ENCODE measurements around the gene CRACR2A.

Gene CRACR2A

GRCh38 chr12:3651585-3652424 lies 101.1 kb downstream of the CRACR2A start:
- DNase-seq (ENCODE audit: extremely low spot score), result no peak
- ChIA-PET POLR2A (no interaction called here), CTCF (no interaction called here)
- no peak for TF ChIP-seq CTBP1 (IDR thresholded peaks at IDR 0.05; ENCODE audit: borderline replicate concordance)
- no peak for TF ChIP-seq FOXM1 (IDR thresholded peaks at IDR 0.05; ENCODE audit: borderline replicate concordance)
- TF ChIP-seq PKNOX1 (IDR thresholded peaks at IDR 0.05), result no peak
- TF ChIP-seq FOXK2 (IDR thresholded peaks at IDR 0.05), result no peak
- no peak for TF ChIP-seq L3MBTL2 (conservative IDR thresholded peaks at IDR 0.05)
- TF ChIP-seq ZNF384 (IDR thresholded peaks at IDR 0.05), result no peak
- no peak for TF ChIP-seq FOXA1 (IDR thresholded peaks at IDR 0.05)
- no peak for TF ChIP-seq NFRKB (IDR thresholded peaks at IDR 0.05)
- no peak for TF ChIP-seq HDGF (IDR thresholded peaks at IDR 0.05; ENCODE audit: borderline replicate concordance)
- no peak for TF ChIP-seq TARDBP (IDR thresholded peaks at IDR 0.05)
- TF ChIP-seq SUZ12 (IDR thresholded peaks at IDR 0.05), result no peak
- TF ChIP-seq ELF4 (IDR thresholded peaks at IDR 0.05), result no peak
- TF ChIP-seq LEF1 (IDR thresholded peaks at IDR 0.05; ENCODE audit: borderline replicate concordance), result no peak
- no peak for TF ChIP-seq SP1 (IDR thresholded peaks at IDR 0.05)
- no peak for TF ChIP-seq ARNT (IDR thresholded peaks at IDR 0.05)
- no peak for TF ChIP-seq BHLHE40 (IDR thresholded peaks at IDR 0.05; ENCODE audit: borderline replicate concordance)

DNA sequence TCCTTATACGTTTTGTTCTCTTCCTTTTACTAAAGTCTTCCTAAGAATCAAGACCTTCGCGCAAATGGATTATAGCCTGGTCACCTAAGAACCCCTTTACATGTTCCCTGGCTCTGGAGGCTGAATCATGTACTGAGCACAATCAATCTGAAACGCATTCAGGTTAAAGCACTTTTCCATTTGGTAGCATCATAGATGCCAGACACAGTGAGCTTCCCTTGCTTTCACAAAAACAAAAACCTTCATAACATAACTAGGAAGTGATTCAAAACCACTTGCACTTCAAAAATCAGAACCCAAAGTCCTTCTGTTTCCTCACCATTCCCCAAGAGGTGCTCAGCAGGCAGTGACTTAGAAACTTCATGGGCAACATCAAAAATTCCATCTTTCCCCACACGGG lies 105.4 kb downstream of the CRACR2A start:
- TF ChIP-seq CTBP1 (IDR thresholded peaks at IDR 0.05; ENCODE audit: borderline replicate concordance) (no peak), NFRKB (IDR thresholded peaks at IDR 0.05) (no peak), ARNT (IDR thresholded peaks at IDR 0.05) (no peak), PKNOX1 (IDR thresholded peaks at IDR 0.05) (no peak), TARDBP (IDR thresholded peaks at IDR 0.05) (no peak), HDGF (IDR thresholded peaks at IDR 0.05; ENCODE audit: borderline replicate concordance) (no peak), SP1 (IDR thresholded peaks at IDR 0.05) (no peak), L3MBTL2 (conservative IDR thresholded peaks at IDR 0.05) (no peak), LEF1 (IDR thresholded peaks at IDR 0.05; ENCODE audit: borderline replicate concordance) (no peak)
- no peak for DNase-seq (ENCODE audit: extremely low spot score)
- ChIA-PET CTCF (interaction anchor here (0.5 to 0.7 kb wide), 2 partner anchors 130 to 449 kb away, joined by 4 read pairs; no protein-coding TSS in a partner anchor), POLR2A (no interaction called here)

DNA sequence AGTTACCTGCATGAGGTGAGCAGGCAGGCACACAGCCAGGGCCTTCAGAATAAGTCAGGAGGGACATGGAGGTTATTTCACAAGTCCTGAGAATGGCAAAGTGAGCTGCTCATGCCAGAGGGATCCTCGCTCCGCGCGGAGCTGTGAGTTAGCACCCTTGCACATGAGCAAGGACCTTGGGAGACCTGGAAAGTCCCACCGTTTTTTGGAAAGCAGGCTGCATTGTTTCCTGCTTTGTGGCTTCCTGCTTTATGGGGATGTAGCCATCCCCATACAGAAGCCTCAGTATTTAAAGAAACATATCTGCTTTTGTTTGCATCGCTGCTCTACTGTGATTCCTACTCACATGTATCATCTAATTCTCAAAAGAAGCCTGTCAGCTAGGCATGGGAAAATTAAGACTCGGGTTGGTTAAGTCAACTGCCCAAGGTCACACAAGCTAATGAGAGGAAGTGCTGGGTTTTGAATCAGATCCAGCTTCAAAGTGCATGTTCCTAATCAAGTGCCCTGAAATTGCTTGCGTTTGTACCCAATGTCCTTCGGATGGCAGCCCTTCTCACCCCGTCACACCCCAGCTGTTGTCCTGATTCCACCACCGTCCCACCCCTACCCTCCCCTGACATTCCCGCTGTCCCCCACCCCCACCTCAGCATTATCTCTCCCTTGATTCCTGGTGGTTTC lies 106.2 kb downstream of the CRACR2A start:
- TF ChIP-seq SUZ12 (IDR thresholded peaks at IDR 0.05), result no peak
- no peak for TF ChIP-seq FOXA1 (IDR thresholded peaks at IDR 0.05)
- DNase-seq (ENCODE audit: extremely low spot score), result no peak
- ChIA-PET CTCF (interaction anchor here (0.5 to 0.7 kb wide), 3 partner anchors 131 to 450 kb away, joined by 3 to 4 read pairs (median 4); no protein-coding TSS in a partner anchor), POLR2A (no interaction called here)

DNA sequence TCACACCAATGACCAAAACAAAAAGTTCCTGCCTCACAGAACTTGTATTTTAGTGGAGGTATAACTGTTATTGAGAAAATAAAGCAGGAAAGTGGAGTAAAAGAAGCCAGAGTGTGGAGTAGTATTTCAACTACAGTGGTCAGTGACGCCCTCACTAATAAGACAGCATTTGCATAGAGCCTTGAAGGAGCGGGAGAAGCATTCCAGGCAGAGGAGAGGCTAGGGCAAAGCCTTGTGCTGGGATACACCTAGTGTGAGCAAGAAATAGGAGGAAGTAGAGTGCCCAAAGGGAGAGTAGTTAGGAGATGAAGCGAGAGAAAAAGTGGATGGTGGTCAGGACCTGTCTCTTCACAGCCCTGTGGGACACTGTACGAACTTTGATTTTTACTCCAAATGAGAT lies 107.8 kb downstream of the CRACR2A start:
- ChIA-PET CTCF (no interaction called here), POLR2A (no interaction called here)
- TF ChIP-seq L3MBTL2 (conservative IDR thresholded peaks at IDR 0.05) (no peak), SUZ12 (IDR thresholded peaks at IDR 0.05) (no peak), LEF1 (IDR thresholded peaks at IDR 0.05; ENCODE audit: borderline replicate concordance) (no peak), FOXM1 (IDR thresholded peaks at IDR 0.05; ENCODE audit: borderline replicate concordance) (no peak), ZNF384 (IDR thresholded peaks at IDR 0.05) (no peak), CTBP1 (IDR thresholded peaks at IDR 0.05; ENCODE audit: borderline replicate concordance) (no peak), TARDBP (IDR thresholded peaks at IDR 0.05) (no peak), FOXK2 (IDR thresholded peaks at IDR 0.05) (no peak), FOXA1 (IDR thresholded peaks at IDR 0.05) (no peak), HDGF (IDR thresholded peaks at IDR 0.05; ENCODE audit: borderline replicate concordance) (no peak), SP1 (IDR thresholded peaks at IDR 0.05) (no peak), BHLHE40 (IDR thresholded peaks at IDR 0.05; ENCODE audit: borderline replicate concordance) (no peak)
- no peak for DNase-seq (ENCODE audit: extremely low spot score)

DNA sequence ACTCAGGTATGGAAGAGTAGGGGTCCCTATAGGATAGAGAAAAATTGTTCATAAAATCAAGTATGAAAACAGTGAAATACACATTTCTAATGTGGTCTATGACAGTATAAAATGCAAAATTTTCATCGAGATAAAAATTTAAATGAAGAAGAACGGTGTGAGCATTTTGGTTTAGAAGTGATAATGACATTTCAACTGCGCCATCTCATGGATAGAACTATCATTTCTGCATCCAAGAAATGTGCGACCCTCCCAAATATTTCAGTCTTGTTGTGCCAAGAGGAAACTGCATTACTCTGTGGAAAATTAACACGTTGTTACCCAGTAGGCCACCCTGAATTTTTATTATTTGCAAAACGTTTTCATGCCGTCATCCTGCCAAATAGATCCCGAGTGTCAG lies 108.8 kb downstream of the CRACR2A start:
- TF ChIP-seq SP1 (IDR thresholded peaks at IDR 0.05) (no peak), CTBP1 (IDR thresholded peaks at IDR 0.05; ENCODE audit: borderline replicate concordance) (no peak), FOXM1 (IDR thresholded peaks at IDR 0.05; ENCODE audit: borderline replicate concordance) (no peak), BHLHE40 (IDR thresholded peaks at IDR 0.05; ENCODE audit: borderline replicate concordance) (no peak), LEF1 (IDR thresholded peaks at IDR 0.05; ENCODE audit: borderline replicate concordance) (no peak), ZNF384 (IDR thresholded peaks at IDR 0.05) (no peak), ARNT (IDR thresholded peaks at IDR 0.05) (no peak), HDGF (IDR thresholded peaks at IDR 0.05; ENCODE audit: borderline replicate concordance) (no peak), TARDBP (IDR thresholded peaks at IDR 0.05) (no peak), ELF4 (IDR thresholded peaks at IDR 0.05) (no peak), NFRKB (IDR thresholded peaks at IDR 0.05) (no peak)
- CTCF ChIA-PET, result no interaction called here

DNA sequence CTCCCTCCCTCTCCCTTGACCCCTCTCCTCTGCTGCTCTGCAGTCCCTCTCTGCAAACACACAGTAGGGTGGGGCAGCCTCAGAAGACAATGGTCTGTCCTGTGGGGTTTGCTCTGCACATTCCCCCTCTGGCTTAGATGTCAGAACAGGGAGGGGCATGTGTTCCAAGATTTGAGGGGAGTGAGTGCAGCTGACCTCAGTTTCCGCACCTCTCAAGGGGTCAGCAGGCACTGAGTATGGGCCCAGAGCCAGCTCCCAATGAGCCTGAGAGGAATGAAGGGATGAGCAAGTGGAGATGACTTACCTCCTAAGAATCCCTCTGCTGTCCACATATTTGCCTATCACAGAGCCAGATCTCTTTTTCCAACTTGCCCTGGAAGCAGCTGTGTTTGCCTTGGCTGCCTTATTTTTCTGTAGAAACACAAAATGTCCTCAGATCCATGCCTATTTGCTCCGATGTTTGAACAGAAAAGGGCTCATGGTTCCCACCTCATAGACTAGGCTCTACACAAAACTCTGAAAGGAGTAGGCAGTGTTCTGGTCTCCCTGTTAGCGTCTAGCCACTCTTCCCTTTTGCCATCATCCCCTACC lies 111.4 kb downstream of the CRACR2A start:
- POLR2A ChIA-PET, result no interaction called here
- TF ChIP-seq ZNF384 (IDR thresholded peaks at IDR 0.05), result no peak
- no peak for TF ChIP-seq NFRKB (IDR thresholded peaks at IDR 0.05)
- TF ChIP-seq FOXK2 (IDR thresholded peaks at IDR 0.05), result no peak
- TF ChIP-seq ARNT (IDR thresholded peaks at IDR 0.05), result no peak
- TF ChIP-seq FOXA1 (IDR thresholded peaks at IDR 0.05), result no peak
- no peak for DNase-seq (ENCODE audit: extremely low spot score)
- CTCF ChIA-PET, result interaction anchor here (0.6 kb wide), 1 partner anchor 40 kb away, joined by 3 read pairs; no protein-coding TSS in a partner anchor

More for the DNA sequence above, 108.8 kb downstream of the CRACR2A start:
- DNase-seq (ENCODE audit: extremely low spot score), result no peak
- POLR2A ChIA-PET, result no interaction called here

All from HEK293T (cell line).